Breast epithelium (tissue), 3 donors: ENCODE data around the gene TPM2.
"Not testable (repeated sequence)": the region's sequence is repeated elsewhere in the genome, so short reads cannot be mapped to it uniquely, and the experiment has no call there.

Experiments used
- POLR2A ChIP-seq: fragments of 450-650 bp; IDR thresholded peaks from one replicate; pipeline ENCODE4 v1.6.1; 2016; ENCODE audit warnings: antibody characterized with exemption, mild to moderate bottlenecking, moderate library complexity
- POLR2AphosphoS5 ChIP-seq, 3 donors: sonication (generic); formaldehyde crosslinking; IDR thresholded peaks; one replicate each; pipeline ENCODE4 v1.6.1; 2017; ENCODE audit warnings: antibody characterized with exemption in 3 of 3
- TF ChIP-seq, protein P1 (sequence below), 3 donors: fragments of 450-650 bp; IDR thresholded peaks; one replicate each; pipeline ENCODE4 v1.5.1; 2016 to 2017; ENCODE audit warnings: antibody characterized with exemption in 3 of 3, mild to moderate bottlenecking in 3 of 3, moderate library complexity in 3 of 3

DNA sequence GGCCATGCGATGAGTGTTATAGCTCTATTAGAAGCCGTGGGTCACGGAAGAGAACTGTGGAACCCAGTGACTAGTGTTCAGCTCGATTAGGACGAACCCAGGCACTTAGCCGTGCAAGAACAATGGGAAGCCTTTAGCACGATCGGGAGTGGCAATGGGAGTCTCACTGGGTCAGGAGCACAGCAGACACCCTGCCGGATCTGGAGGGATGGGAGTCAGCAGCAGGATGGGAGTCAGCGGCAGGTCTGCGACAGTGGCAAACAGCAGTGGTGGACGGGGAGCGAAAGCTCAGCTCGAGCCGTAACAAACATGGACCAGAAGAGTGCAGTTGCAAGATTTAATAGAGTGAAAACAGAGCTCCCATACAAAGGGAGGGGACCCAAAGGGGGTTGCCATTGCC lies 49.3 kb downstream of the TPM2 start:
- TF ChIP-seq, protein P1, sequence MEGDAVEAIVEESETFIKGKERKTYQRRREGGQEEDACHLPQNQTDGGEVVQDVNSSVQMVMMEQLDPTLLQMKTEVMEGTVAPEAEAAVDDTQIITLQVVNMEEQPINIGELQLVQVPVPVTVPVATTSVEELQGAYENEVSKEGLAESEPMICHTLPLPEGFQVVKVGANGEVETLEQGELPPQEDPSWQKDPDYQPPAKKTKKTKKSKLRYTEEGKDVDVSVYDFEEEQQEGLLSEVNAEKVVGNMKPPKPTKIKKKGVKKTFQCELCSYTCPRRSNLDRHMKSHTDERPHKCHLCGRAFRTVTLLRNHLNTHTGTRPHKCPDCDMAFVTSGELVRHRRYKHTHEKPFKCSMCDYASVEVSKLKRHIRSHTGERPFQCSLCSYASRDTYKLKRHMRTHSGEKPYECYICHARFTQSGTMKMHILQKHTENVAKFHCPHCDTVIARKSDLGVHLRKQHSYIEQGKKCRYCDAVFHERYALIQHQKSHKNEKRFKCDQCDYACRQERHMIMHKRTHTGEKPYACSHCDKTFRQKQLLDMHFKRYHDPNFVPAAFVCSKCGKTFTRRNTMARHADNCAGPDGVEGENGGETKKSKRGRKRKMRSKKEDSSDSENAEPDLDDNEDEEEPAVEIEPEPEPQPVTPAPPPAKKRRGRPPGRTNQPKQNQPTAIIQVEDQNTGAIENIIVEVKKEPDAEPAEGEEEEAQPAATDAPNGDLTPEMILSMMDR (IDR thresholded peaks at IDR 0.05) = not testable (repeated sequence)
- not testable (repeated sequence) for TF ChIP-seq POLR2A; POLR2AphosphoS5 (IDR thresholded peaks at IDR 0.05)
